GM23248 (cell line): Measurements from ENCODE around the gene ATL1.
"Not testable (repeated sequence)": the region's sequence is repeated elsewhere in the genome, so short reads cannot be mapped to it uniquely, and the experiment has no call there.

ENCODE experiments used
- EZH2 ChIP-seq: fragments of 200-600 bp; sonication (generic); IDR thresholded peaks from 2 replicates; pipeline ENCODE4 v1.6.1; 2018; ENCODE audit warnings: antibody characterized with exemption, mild to moderate bottlenecking; ENCODE audit not compliant: insufficient read depth, poor library complexity, severe bottlenecking
- EZH2phosphoT487 ChIP-seq: fragments of 200-600 bp; sonication (generic); IDR thresholded peaks from 2 replicates; pipeline ENCODE4 v1.6.1; 2018; ENCODE audit warnings: antibody characterized with exemption, moderate library complexity, mild to moderate bottlenecking, low read depth; ENCODE audit not compliant: insufficient read depth

- not testable (repeated sequence) for TF ChIP-seq EZH2phosphoT487, EZH2
These were observed 7.1 kb upstream of the ATL1 start for GRCh38 chr14:50552796-50553195.
